ENCODE measurements around the gene SLC30A4. TPM values are rescaled to one million over a fixed set of nuclear protein-coding genes. Genes with fewer than 3 reads are reported as not detected.

SLC30A4 gene
- total and polyA plus RNA-seq, 2 of the 4 experiments (the other 2 are of a cell fraction): 2.1 to 5.6 TPM

DNA sequence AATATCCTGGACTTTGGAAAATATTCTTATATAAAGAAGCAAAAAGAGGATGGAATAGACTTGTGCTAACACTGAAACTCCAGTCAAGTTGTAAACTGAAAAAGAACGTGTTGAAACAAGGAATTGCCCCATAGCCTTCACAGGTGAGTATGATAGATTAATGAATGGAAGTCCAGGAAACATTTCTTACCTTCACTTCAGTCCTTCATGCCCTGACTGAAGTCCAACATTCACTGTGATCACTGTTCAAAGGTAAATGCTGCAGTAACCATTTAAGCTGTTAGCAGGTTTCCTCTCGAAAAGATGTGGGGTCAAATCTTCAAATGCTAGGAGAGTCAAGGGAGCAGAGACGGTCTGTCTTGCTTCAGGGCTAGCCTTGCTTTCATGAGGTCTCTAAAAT is 46.1 kb downstream of the SLC30A4 start:
- CTCF ChIA-PET: no interaction called here

More for the DNA sequence above, 46.1 kb downstream of the SLC30A4 start:
- Histone ChIP-seq H3K9me1 (ENCODE audit: insufficient read depth, low read length) (peaks cover 3% of the 10 kb centered on the region; the same call in 1 of the 2 replicates), H2AK9ac (replicated peaks; ENCODE audit: low read depth, low read length, poor library complexity) (no peak overlapping the region), H3K79me1 (ENCODE audit: low read depth in 1 of 2, low read length in 2 of 2) (no peaks in the 10 kb centered on the region), H3K4me2 (ENCODE audit: low read depth, low read length) (no peak overlapping the region), H3K36me3 (ENCODE audit: control insufficient read depth, insufficient read depth, low read length) (no peaks in the 10 kb centered on the region), H2AFZ (replicated peaks; ENCODE audit: low read length, poor library complexity) (no peak overlapping the region), H3K56ac (ENCODE audit: extremely low read depth, insufficient read depth, low read length) (no peak overlapping the region), H2BK120ac (ENCODE audit: low read depth, low read length) (no peak overlapping the region), H3K27me3 (ENCODE audit: control insufficient read depth, insufficient read depth, low read length) (peaks cover 2% of the 10 kb centered on the region), H2BK5ac (ENCODE audit: low read depth, low read length, poor library complexity, severe bottlenecking) (no peak overlapping the region), H2BK20ac (ENCODE audit: low read depth, low read length) (no peak overlapping the region), H2BK15ac (ENCODE audit: low read depth, low read length) (no peak overlapping the region), H3K4me3 (ENCODE audit: insufficient read depth, low read depth, low read length) (no peak overlapping the region), H3K14ac (replicated peaks; ENCODE audit: low read depth, low read length) (no peak overlapping the region), H4K20me1 (ENCODE audit: insufficient read depth, low read length) (no peaks in the 10 kb centered on the region), H4K8ac (ENCODE audit: low read depth in 2 of 2, low read length in 2 of 2) (no peak overlapping the region), H3K9me3 (ENCODE audit: control insufficient read depth, insufficient read depth, low read length) (no peaks in the 10 kb centered on the region), H3K9ac (ENCODE audit: low read depth, low read length) (no peak overlapping the region), H2AK5ac (ENCODE audit: low read depth, low read length) (no peak overlapping the region), H3K27ac (ENCODE audit: insufficient read depth, low read length) (no peak overlapping the region), H4K91ac (ENCODE audit: insufficient read depth, low read depth, low read length) (no peak overlapping the region), H3K4ac (ENCODE audit: low read depth, low read length) (no peak overlapping the region), H4K5ac (ENCODE audit: low read depth, low read length) (no peak overlapping the region), H3K4me1 (ENCODE audit: control insufficient read depth, insufficient read depth, low read length) (no peaks in the 10 kb centered on the region), H3K23ac (ENCODE audit: low read depth, low read length) (no peak overlapping the region), H3K18ac (ENCODE audit: low read depth, low read length) (no peak overlapping the region)
- intact Hi-C loops (cut with micrococcal nuclease): no loop called here
- no CpG with 5 or more reads among the region's 3 CpGs for WGBS, 2 experiments (ENCODE audit: extremely low coverage in 2 of 2, insufficient read length in 1 of 2)
- TF ChIP-seq POLR2A (IDR thresholded peaks at IDR 0.05; ENCODE audit: low read depth, low read length): no peak
- TF ChIP-seq MAFK (IDR thresholded peaks at IDR 0.05; ENCODE audit: low read depth, low read length): no peak
- TF ChIP-seq NFE2L2 (IDR thresholded peaks at IDR 0.05; ENCODE audit: low read depth, low read length): no peak
- no peak for TF ChIP-seq RAD21 (IDR thresholded peaks at IDR 0.05; ENCODE audit: low read length)
- no peak for TF ChIP-seq RCOR1 (IDR thresholded peaks at IDR 0.05; ENCODE audit: insufficient replicate concordance, low read length)
- TF ChIP-seq SMC3 (IDR thresholded peaks at IDR 0.05; ENCODE audit: low read depth, low read length): no peak
- TF ChIP-seq ELK1 (IDR thresholded peaks at IDR 0.05; ENCODE audit: borderline replicate concordance, low read depth, low read length): no peak
- TF ChIP-seq RFX5 (IDR thresholded peaks at IDR 0.05; ENCODE audit: low read depth, low read length): no peak
- no peak for TF ChIP-seq CEBPB (IDR thresholded peaks at IDR 0.05; ENCODE audit: low read depth, low read length)
- TF ChIP-seq MXI1 (IDR thresholded peaks at IDR 0.05; ENCODE audit: borderline replicate concordance, low read depth, low read length): no peak
- TF ChIP-seq FOS (IDR thresholded peaks at IDR 0.05; ENCODE audit: low read depth, low read length): no peak
- TF ChIP-seq, protein P1, sequence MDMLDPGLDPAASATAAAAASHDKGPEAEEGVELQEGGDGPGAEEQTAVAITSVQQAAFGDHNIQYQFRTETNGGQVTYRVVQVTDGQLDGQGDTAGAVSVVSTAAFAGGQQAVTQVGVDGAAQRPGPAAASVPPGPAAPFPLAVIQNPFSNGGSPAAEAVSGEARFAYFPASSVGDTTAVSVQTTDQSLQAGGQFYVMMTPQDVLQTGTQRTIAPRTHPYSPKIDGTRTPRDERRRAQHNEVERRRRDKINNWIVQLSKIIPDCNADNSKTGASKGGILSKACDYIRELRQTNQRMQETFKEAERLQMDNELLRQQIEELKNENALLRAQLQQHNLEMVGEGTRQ (IDR thresholded peaks at IDR 0.05; ENCODE audit: low read depth, low read length): no peak
- TF ChIP-seq MAZ (IDR thresholded peaks at IDR 0.05; ENCODE audit: borderline replicate concordance, low read depth, low read length): no peak
- TF ChIP-seq CHD1 (IDR thresholded peaks at IDR 0.05; ENCODE audit: low read depth, low read length): no peak
- TF ChIP-seq, protein P2, sequence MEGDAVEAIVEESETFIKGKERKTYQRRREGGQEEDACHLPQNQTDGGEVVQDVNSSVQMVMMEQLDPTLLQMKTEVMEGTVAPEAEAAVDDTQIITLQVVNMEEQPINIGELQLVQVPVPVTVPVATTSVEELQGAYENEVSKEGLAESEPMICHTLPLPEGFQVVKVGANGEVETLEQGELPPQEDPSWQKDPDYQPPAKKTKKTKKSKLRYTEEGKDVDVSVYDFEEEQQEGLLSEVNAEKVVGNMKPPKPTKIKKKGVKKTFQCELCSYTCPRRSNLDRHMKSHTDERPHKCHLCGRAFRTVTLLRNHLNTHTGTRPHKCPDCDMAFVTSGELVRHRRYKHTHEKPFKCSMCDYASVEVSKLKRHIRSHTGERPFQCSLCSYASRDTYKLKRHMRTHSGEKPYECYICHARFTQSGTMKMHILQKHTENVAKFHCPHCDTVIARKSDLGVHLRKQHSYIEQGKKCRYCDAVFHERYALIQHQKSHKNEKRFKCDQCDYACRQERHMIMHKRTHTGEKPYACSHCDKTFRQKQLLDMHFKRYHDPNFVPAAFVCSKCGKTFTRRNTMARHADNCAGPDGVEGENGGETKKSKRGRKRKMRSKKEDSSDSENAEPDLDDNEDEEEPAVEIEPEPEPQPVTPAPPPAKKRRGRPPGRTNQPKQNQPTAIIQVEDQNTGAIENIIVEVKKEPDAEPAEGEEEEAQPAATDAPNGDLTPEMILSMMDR (conservative IDR thresholded peaks at IDR 0.05; ENCODE audit: low read depth, low read length): no peak
- in situ Hi-C loops (cut with MboI; ENCODE audit: low sequenced_read_pairs): loop anchor here (5.0 kb wide), 1 partner anchor 36 kb away; no protein-coding TSS in a partner anchor
- no peak for DNase-seq
- POLR2A ChIA-PET (ENCODE audit: unreplicated experiment): no interaction called here
- no peak for ATAC-seq (ENCODE audit: low read depth)
- dilution Hi-C loops (cut with HindIII; ENCODE audit: low sequenced_read_pairs, unreplicated experiment): no loop called here
- BruUV-seq (replicated peaks): no TSS peak
